CD14-positive monocyte (primary cell): Measurements from ENCODE around the gene CX3CL1. TPM values are rescaled to one million over a fixed set of nuclear protein-coding genes. Genes with fewer than 3 reads are reported as not detected.

ENCODE experiments used
- DNase-seq, 3 donors: peaks; one replicate each; pipeline ENCODE4 v3.0.0-alpha.2; 2011 to 2022
- H2AFZ ChIP-seq: 2 replicates; pipeline ENCODE4 v1.6.0; 2012; ENCODE audit warnings: mild to moderate bottlenecking, low read depth, low read length, inconsistent platforms; ENCODE audit not compliant: insufficient read depth, poor library complexity, severe bottlenecking
- H3K27ac ChIP-seq, 2 donors: 1 replicate in 1 of 2; 2 replicates in 1 of 2; pipeline ENCODE4 v1.5.1; 2012 to 2013; ENCODE audit warnings: low read length in 2 of 2, control low read depth in 1 of 2, inconsistent platforms in 1 of 2, low read depth in 1 of 2, mild to moderate bottlenecking in 1 of 2
- H3K27me3 ChIP-seq, 2 donors: one replicate each; pipeline versions ENCODE4 v1.6.0 to v1.6.1; 2011 to 2013; ENCODE audit warnings: low read length in 2 of 2; ENCODE audit not compliant: control insufficient read depth in 2 of 2, insufficient read depth in 2 of 2
- H3K36me3 ChIP-seq, 2 donors: replicated peaks in 1 of 2; 1 replicate in 1 of 2; 2 replicates in 1 of 2; pipeline versions ENCODE4 v1.5.1 to v1.6.1; 2012 to 2013; ENCODE audit warnings: low read length in 2 of 2, control low read depth in 1 of 2, inconsistent platforms in 1 of 2, mild to moderate bottlenecking in 1 of 2; ENCODE audit not compliant: insufficient read depth in 2 of 2, control insufficient read depth in 1 of 2
- H3K4me1 ChIP-seq, 2 donors: 1 replicate in 1 of 2; 2 replicates in 1 of 2; pipeline versions ENCODE4 v1.5.1 to v1.6.1; 2012 to 2013; ENCODE audit warnings: low read length in 2 of 2, control low read depth in 1 of 2, inconsistent platforms in 1 of 2, mild to moderate bottlenecking in 1 of 2, moderate library complexity in 1 of 2; ENCODE audit not compliant: insufficient read depth in 2 of 2, control insufficient read depth in 1 of 2
- H3K4me2 ChIP-seq: replicated peaks from 2 replicates; pipeline ENCODE3; 2012; ENCODE audit warnings: low read length, moderate library complexity, mild to moderate bottlenecking; ENCODE audit not compliant: poor library complexity, severe bottlenecking; ENCODE audit errors: extremely low read depth
- H3K4me3 ChIP-seq, 3 experiments: fragments of 200-600 bp in 1 of 3; sonication (generic) in 1 of 3; replicated peaks in 1 of 3; 1 replicate in 2 of 3; 2 replicates in 1 of 3; pipeline ENCODE4 v1.5.1; 2011 to 2013; ENCODE audit warnings: low read length in 3 of 3, mild to moderate bottlenecking in 3 of 3, control low read depth in 2 of 3, low read depth in 2 of 3, inconsistent platforms in 1 of 3, moderate library complexity in 1 of 3
- H3K79me2 ChIP-seq: 2 replicates; pipeline ENCODE4 v1.6.0; 2012; ENCODE audit warnings: mild to moderate bottlenecking, control low read depth, inconsistent platforms, low read length, moderate library complexity; ENCODE audit not compliant: insufficient read depth
- H3K9ac ChIP-seq: 2 replicates; pipeline ENCODE4 v1.6.0; 2017; ENCODE audit warnings: low read length, mild to moderate bottlenecking; ENCODE audit not compliant: insufficient read depth, poor library complexity, severe bottlenecking
- H3K9me3 ChIP-seq, 2 donors: replicated peaks in 1 of 2; 1 replicate in 1 of 2; 2 replicates in 1 of 2; pipeline versions ENCODE4 v1.5.1 to v1.6.1; 2012 to 2013; ENCODE audit warnings: low read length in 2 of 2, control low read depth in 1 of 2; ENCODE audit not compliant: control insufficient read depth in 1 of 2, insufficient read depth in 1 of 2
- H4K20me1 ChIP-seq: 2 replicates; pipeline ENCODE4 v1.6.0; 2012; ENCODE audit warnings: mild to moderate bottlenecking, low read length, control low read depth, moderate library complexity; ENCODE audit not compliant: insufficient read depth
- H3K27ac Mint-ChIP-seq, 7 donors: one replicate each; pipeline ENCODE4 v1.8.0; 2020; ENCODE audit warnings: mild to moderate bottlenecking in 7 of 7, mixed read lengths in 7 of 7, moderate library complexity in 6 of 7, inconsistent platforms in 2 of 7
- H3K27me3 Mint-ChIP-seq, 3 donors: one replicate each; pipeline ENCODE4 v1.8.0; 2021 to 2022; ENCODE audit warnings: low read depth in 3 of 3, mild to moderate bottlenecking in 3 of 3, mixed read lengths in 3 of 3, moderate library complexity in 3 of 3, inconsistent platforms in 1 of 3
- H3K36me3 Mint-ChIP-seq, 2 donors: one replicate each; pipeline ENCODE4 v1.8.0; 2020; ENCODE audit warnings: mixed read lengths in 2 of 2, inconsistent platforms in 1 of 2, mild to moderate bottlenecking in 1 of 2
- H3K4me1 Mint-ChIP-seq: one replicate; pipeline ENCODE4 v1.8.0; 2020; ENCODE audit warnings: mild to moderate bottlenecking, mixed read lengths
- H3K4me3 Mint-ChIP-seq, 2 donors: one replicate each; pipeline ENCODE4 v1.8.0; 2020; ENCODE audit warnings: mild to moderate bottlenecking in 2 of 2, mixed read lengths in 2 of 2, moderate library complexity in 1 of 2
- H3K9me3 Mint-ChIP-seq, 7 donors: one replicate each; pipeline ENCODE4 v1.8.0; 2020 to 2022; ENCODE audit warnings: mixed read lengths in 7 of 7, mild to moderate bottlenecking in 6 of 7, moderate library complexity in 6 of 7, inconsistent platforms in 2 of 7
- CTCF ChIP-seq: fragments of 200-600 bp; IDR thresholded peaks from one replicate; pipeline ENCODE4 v1.8.0; 2022; ENCODE audit warnings: antibody characterized with exemption, mild to moderate bottlenecking
- WGBS: methylation state at CpG from one replicate; pipeline ENCODE4 v1.1.5; 2013; ENCODE audit warnings: missing lambda C conversion rate; ENCODE audit not compliant: insufficient coverage; 5-methylcytosine and 5-hydroxymethylcytosine counted together
- intact Hi-C, 2 donors: fragments of 100-400 bp; cut with micrococcal nuclease; formaldehyde crosslinking; loops; one replicate each; pipeline versions ENCODE4 v1.15.0 to v1.15.1; 2023
- polyA plus RNA-seq, 3 donors: library from polyadenylated mRNA; depleted of rRNA in 1 of 3; unstranded in 2 of 3; stranded (reverse) in 1 of 3; fragments of 300-500 nt in 2 of 3; fragments of >200 nt in 1 of 3; fragmentation: Illumina TruSeq in 2 of 3; gene quantifications; 1 replicate in 2 of 3; 2 replicates in 1 of 3; pipeline ENCODE4 v1.2.3, GENCODE V29; 2012 to 2021

CX3CL1 gene
- polyA plus RNA-seq, 3 donors, result not detected

GRCh38 chr16:57325458-57325857 lies 46.8 kb upstream of the CX3CL1 start:
- H3K27me3 Mint-ChIP-seq, result peaks cover 10 to 16% (median 13%) of the 10 kb centered on the region in 3 donors
- Histone ChIP-seq H2AFZ (no peak overlapping the region), H3K4me2 (no peak overlapping the region), H3K27me3 (no peaks in the 10 kb centered on the region), H3K9me3 (no peaks in the 10 kb centered on the region), H3K9ac (no peak overlapping the region), H4K20me1 (no peaks in the 10 kb centered on the region), H3K36me3 (no peaks in the 10 kb centered on the region), H3K79me2 (no peaks in the 10 kb centered on the region), H3K27ac (peak overlapping the region in 1 of 2 donors; percentile 34), H3K4me3 (no peak overlapping the region), H3K4me1 (peaks cover 4 to 14% of the 10 kb centered on the region in 2 donors)
- H3K9me3 Mint-ChIP-seq, result peaks cover 0 to 6% (median 2%) of the 10 kb centered on the region in 7 donors
- intact Hi-C loops, result no loop called here
- DNase-seq, result no peak
- no peaks in the 10 kb centered on the region for H3K36me3 Mint-ChIP-seq
- no peak overlapping the region for H3K4me3 Mint-ChIP-seq
- H3K4me1 Mint-ChIP-seq, result peaks cover 13% of the 10 kb centered on the region
- no peak for TF ChIP-seq CTCF
- no peak overlapping the region for H3K27ac Mint-ChIP-seq
- WGBS, result no CpG with 5 or more reads among the region's 1 CpG

GRCh38 chr16:57329718-57330327 lies 42.5 kb upstream of the CX3CL1 start:
- Histone ChIP-seq H3K9ac (no peak overlapping the region), H3K4me2 (no peak overlapping the region), H4K20me1 (no peaks in the 10 kb centered on the region), H2AFZ (no peak overlapping the region), H3K4me3 (no peak overlapping the region), H3K9me3 (peaks cover 0 to 5% of the 10 kb centered on the region in 2 donors), H3K27ac (no peak overlapping the region), H3K4me1 (peaks cover 4 to 7% of the 10 kb centered on the region in 2 donors), H3K27me3 (peaks cover 0 to 16% of the 10 kb centered on the region in 2 donors), H3K79me2 (no peaks in the 10 kb centered on the region), H3K36me3 (no peaks in the 10 kb centered on the region)
- Mint-ChIP-seq H3K27ac (no peak overlapping the region), H3K27me3 (peaks cover 26 to 31% (median 26%) of the 10 kb centered on the region in 3 donors), H3K9me3 (peaks cover 0 to 14% (median 9%) of the 10 kb centered on the region in 7 donors), H3K4me3 (no peak overlapping the region), H3K4me1 (peaks cover 8% of the 10 kb centered on the region), H3K36me3 (no peaks in the 10 kb centered on the region)
- TF ChIP-seq CTCF, result no peak
- WGBS, result no CpG with 5 or more reads among the region's 8 CpGs
- DNase-seq, result no peak
- intact Hi-C loops, result no loop called here
